ENCODE data around the gene ITIH4.

ITIH4 gene

DNA sequence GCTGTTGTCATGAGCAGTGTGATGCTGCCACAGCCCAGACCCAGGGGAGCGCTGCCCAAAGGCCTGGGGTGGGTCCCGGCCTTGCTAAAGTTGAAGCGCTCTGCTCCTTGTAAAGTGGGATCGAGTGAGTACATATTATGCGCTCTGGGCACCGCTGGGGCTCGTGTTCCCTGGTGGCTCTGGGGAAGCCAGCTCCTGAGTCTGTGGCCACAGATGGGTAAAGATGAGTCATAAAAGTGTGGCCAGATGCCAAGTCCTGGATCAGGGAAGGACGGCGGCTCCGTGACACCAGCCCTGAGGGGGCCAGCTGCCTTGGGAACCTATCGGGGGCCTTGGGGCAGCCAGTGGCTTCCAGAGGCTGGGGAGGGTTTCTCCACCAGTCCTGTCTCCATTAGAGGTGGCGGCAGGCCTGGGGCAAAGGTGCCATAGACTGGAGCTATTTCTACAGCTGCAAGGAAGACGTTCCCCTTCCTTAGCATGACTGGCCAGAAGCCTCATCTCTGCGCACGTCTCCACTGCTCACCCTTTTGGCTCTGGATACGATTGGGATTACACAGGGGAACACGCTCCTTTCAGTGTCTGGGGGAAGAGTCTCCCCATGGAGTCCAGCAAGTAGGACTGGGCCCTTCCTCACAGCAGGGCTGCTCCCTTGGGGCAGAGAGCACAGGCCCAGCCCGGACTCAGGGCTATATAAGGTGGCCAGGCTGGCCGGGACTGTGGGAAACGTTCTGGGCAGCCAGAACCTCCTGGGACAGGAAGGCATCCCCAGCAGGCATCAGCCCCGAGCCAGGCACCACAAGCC lies 1.2 kb upstream of the ITIH4 start:
- DNase-seq = peak in 3 of 14 donors; percentile 4 to 34 (median 14)

DNA sequence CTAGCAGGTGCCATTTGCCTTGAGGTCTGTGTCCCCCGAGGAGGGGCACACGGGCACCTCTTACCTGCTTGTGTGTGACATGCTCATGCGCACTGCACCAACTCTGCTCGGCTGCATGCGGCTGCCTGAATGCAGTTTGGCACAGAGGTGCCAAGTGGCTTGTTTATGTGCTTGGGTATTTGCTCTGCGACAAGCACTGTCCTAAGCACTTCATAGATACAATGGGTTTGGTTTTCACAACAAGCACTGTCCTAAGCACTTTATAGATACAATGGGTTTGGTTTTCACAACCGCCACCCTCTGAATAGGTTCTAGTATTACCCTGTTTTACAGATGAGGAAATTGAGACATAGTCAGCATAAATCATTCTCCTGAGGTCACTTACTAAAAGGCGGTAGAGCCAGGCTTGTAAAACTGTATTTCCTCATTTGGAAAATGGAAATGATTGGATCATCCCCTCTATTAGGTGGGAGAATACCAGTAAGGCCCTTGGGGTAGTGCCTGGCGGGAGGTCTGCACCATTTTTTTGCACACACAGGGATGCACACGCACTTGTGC lies 487 bp downstream of the ITIH4 start:
- DNase-seq = no peak

DNA sequence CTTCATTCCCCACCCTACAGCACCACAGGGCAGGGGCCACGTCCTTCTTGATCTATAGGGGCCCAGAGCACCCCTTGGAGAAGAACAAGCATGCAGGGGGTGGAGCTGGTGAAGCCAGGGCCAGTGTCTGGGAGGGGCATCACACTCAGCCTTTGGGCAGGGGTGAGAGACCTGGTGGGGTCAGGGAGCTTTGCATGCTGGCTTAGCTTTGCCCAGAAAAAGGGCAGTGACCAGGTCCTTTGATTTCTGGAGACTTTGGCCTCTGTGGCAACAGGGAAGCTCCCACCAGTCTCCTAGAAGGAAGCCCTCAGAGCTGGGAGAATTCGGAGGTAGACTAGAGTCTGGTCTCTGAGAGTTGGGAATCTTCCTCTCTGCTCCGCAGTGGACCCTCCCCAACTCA lies 990 bp downstream of the ITIH4 start:
- no peak for DNase-seq

DNA sequence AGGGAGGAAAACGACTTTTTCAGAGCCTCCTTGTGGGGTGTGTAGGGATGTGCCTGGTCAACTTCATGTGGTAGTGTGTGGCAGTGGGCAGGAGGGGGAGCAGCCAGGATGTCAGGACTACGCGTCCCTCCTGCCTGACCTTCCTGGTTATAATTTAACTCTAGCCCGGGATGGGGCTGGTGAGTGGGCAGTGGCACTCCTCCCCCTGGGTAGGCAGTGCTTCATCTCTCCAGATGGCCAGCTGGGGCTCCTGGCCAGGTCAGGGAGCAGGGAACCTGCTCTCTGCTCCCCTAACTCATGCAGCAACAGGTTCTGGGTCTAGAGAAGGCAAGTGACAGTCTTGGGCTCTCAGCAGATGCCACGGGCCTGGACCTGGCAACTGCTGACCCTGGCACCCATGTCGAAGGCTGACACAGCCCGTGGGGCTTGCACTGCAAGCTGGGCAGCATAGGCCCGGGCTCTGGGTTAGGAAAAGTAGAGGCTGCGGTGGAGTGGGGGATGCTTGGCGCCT lies 2.6 kb downstream of the ITIH4 start:
- DNase-seq = no peak

DNA sequence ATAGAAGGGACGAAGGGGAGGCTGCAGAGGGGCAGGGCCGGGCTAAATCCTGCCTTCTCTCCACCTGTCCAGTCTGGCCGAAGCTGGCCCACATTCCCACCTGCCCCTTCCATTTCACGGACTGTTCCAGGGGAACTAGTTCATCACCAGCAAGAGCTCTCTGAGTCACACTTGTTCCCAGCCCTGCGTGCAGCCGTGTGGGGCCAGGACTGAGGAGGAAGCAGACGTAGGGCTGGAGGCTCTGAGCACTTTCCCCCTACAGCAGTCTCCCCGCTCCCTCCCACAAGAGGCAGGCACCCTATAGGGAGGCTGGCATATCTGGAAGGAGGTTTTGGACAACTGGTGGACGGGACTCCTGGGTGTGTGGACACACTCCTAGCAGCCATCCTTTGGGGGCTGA lies 3.0 kb downstream of the ITIH4 start:
- no peak for DNase-seq

DNA sequence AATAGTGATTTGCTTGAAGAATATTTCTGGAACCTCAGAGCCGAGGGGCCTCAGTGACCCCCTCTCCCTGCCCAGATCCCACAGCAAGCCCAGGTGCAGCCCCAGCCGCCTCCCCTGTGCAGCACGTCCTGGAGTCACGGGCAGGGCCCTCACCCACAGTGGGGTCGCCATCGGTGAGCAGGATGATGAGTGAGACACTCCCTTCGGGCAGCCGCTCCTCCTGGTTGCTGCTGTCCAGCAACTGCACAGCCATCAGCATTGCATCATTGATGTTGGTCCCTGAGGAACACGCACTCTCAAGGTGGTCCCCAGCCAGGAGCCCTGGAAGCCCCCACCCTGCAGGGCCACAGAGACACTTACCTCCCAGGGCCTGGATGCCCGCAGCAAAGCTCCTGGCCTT lies 6.4 kb downstream of the ITIH4 start:
- no peak for DNase-seq

DNA sequence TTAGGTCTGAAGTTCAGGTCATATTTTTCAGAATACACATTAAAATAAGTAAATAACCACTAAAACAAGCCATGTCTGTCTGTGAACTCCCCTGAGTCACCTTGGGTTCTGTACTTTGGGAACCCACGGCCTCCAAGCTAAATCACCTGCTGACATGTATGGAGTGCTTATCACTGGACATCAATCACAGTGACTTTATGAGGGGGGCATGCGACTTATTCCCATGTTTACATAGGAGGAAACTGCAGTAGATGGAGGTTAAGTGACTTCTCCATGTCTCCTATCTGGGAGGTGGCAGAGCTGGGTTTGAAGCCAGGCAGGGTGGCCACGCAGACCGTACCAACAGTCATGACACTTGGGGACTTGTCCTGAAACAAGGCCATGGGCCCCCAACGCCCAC lies 8.1 kb downstream of the ITIH4 start:
- no peak for DNase-seq

DNA sequence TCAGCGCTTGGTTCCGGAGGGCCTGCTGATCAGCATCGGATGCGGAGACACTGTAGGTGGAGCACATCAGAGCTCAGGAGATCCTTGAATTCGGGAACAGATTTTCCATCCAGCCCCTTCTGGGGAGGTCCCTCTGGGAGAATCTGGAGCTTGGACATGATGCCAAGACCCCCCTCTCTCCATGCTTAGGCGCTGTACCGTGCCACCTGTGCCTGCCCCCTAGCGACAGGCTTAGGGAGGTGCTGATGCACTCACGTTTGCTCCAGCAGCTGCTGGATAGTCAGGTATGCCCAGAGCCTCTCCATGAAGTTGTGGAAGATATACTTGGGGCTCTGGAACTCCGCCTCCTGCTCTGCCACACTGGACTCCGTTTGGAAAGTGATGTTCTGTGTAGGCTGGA lies 9.7 kb downstream of the ITIH4 start:
- no peak for DNase-seq

DNA sequence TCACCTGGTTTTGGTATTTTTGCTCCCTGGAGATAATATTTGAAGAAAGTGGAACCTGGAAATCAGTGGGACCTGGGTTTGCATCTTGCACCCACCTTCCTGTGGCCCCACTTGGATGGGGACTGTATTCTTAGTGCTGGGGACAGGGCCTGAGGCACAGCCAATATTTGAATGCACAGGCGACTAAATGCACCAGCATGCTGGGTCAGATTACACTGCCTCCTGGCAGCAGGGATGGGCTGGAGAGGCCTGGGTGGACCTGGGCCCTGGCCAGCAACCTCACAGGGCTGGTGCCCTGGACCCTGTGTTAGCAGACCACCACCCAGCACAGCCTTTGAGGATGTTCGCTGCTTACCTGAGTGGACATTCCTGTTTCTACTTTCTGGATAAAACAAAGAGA lies 10.5 kb downstream of the ITIH4 start:
- no peak for DNase-seq

DNA sequence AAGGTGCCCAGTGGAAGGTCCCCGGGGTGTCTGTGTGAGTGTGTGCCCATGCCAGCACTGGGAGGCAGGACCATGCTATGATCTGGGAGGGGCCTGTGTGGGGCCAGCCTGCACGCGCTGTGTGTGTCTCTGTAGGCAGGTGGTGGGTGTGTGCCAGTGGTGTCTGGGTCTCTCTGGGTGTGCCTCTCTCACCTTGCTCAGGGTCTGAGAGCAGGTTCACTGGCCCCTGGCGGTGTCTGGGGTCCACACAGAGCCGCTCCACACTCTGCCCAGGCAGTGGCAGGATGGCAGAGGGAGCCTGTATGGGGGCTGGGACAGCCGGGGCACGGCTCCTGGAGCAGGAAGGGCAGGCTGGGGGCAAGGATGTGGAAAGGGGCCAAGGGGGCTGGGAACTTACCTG lies 12.6 kb downstream of the ITIH4 start:
- no peak for DNase-seq

DNA sequence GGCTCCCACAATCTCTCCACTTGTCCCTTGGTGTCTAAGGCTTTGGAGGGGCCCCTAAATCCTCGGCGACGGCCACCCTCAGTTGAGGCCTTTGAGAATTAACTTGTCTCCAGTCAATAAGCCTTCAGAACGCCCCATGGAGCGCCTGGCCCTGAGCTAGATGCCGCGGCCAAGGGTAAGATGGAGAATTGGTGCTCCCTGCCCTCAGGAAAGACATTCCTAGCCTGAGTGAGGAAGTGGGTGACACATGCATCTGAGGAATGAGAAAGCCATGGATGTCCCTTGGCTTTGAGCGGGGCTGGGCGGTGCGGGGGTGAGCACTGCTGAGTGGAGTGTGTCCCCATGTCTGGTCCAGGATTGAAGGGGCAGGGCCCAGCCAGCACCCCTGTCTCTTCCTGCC lies 13.3 kb downstream of the ITIH4 start:
- DNase-seq = no peak

DNA sequence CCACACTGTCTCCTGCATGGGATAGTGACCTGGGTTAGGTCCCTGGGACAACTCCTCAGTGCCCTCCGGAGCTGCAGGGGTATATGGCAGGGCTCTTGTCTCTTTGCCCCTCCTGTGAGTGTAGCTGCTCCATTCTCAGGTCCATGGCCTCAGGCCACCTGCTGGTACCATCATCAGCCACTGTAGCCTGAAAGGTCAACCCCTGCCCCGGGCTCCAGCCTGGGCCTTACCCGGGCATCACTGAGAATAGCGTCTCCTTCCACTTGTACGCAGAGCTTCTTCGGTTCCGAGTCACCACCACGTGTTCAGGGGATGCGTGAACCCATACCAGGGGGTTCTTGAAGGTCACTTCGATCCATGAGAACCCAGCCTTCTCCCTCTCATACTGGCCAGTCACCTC lies 13.8 kb downstream of the ITIH4 start:
- no peak for DNase-seq

DNA sequence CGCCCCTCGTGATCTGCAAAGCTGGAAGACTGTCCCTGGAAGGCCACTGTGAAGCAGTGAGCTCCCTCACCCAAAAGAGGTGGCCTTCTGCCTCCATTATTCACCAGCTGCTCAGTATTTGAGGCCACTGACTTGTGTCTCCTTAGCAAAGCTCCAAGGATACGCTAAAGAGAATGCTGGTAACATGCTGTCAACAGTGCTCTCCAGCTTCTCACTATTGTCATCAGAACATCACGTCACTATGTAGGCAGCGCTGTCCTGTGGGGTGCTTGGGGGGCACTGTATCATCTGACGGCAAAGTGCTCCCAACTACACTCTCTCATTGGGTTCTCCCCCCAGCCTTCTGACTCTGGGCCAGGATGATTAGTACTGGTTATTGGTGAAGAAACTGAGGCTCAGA lies 14.3 kb downstream of the ITIH4 start:
- DNase-seq = no peak

DNA sequence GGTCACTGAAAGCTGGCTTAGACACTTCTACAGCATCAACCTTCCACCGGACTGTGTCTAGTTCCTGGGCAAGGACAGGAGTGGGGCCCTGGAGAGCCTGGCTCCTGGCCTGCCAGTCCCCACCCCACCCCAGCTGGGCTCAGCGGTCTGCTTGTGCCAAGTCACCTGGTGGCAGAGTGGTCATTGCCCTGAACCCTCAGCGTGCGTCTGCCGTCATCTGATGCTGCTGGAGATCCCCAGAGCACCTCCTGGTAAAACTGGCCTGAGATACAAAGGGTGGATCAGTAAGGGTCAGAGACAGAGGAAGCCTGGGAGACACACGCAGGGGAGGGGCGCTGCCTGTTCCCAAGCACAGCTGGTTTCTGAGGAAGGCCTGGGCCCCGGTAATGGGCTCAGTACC lies 16.7 kb downstream of the ITIH4 start:
- no peak for DNase-seq

DNA sequence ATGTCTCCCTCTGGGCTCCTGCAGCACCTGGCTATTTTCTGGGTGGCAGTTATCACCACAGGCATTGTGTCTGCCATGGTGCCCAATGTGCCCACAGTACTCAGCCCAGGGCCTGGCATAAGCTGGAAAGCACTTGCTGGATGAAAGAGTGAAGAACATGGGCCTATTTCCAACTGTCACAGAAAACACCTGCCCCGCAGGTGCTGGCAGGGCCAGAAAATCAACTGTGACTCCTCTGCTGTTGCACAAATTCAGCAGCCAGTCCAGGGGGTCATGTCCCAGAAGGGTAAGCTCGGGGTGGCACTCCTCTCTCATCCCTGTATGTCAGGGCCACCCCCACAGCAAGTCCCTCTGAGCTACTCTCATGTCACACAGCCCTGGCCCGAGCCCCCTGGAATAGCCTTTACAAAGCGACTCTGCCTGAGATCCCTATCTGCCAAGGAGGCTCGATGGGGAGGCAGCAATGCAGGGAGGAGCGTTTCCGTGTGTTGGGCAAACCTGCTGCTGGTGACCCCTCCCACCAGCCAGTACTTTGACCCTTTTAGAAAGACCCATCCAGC lies 18.9 kb downstream of the ITIH4 start:
- DNase-seq = peak in 1 of 14 donors; percentile 47

DNA sequence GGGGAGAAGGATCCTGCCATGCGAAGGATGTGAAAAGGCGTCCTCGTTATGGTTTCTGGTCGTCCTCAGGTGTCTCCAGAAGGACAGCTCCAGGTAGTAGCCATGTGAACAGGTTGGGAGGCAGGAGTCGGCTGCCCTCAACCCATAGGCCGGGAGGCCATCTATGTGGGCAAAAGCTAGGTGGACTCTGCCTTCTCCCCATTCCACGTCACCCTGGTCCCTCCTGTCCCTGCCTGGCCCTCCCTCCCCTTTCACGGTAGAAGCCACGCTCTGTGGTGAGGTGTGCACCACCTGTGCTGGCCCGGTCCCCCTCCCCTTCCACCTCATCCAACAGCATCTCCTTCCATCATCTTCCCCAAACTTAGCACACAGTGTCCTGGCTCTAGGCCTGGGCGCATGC lies 19.5 kb downstream of the ITIH4 start:
- no peak for DNase-seq

DNA sequence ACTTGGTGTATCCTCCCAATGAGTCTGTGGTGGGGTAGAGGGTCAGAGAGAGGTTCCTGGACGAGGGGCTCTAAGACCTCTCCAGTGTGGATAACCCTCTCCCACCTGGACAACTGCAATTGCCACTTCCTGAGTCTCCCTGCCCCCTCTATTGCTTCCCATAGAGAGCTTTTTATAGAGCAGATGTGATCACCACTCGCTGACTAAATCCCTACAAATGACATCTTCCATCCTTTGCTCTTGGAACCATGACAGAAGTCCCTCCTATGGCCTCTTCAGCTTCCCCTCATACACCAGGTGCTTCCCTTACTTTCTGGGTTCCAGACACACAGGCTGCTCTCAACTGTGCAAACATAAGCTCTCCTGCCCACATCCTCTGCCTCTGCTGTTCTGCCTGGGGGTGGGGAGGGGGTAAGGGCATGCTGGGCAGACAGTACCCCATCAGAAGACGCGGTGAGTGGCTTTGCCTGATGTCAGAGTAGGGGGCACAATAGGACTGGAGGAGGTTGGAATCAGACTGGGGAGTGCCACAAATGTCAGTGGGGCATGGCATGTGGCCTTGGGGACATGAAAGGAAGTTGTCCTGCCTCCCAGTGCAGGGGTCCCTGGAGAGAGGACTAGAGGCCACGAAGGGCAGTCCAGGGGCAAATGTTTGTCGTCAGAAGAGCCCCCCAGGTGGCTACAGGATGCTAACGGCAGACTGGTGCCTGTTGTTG lies 20.7 kb downstream of the ITIH4 start:
- DNase-seq = no peak

DNA sequence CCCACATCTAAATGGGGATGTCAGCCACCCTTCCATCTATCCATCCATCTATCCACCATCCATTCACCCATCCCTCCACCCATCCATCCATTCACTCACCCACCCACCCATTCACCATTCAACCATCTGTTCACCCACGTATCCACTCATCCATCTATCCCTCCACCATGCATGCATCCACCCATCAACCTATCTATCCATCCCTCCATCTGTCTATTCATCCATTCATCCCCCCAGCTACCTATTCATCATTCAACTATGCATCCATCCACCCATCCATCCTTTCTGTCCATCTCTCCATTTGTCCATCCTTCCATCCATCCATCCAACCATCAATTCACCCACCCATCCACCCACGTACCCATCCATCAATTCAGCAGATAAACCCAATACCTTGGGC lies 21.3 kb downstream of the ITIH4 start:
- no peak for DNase-seq

DNA sequence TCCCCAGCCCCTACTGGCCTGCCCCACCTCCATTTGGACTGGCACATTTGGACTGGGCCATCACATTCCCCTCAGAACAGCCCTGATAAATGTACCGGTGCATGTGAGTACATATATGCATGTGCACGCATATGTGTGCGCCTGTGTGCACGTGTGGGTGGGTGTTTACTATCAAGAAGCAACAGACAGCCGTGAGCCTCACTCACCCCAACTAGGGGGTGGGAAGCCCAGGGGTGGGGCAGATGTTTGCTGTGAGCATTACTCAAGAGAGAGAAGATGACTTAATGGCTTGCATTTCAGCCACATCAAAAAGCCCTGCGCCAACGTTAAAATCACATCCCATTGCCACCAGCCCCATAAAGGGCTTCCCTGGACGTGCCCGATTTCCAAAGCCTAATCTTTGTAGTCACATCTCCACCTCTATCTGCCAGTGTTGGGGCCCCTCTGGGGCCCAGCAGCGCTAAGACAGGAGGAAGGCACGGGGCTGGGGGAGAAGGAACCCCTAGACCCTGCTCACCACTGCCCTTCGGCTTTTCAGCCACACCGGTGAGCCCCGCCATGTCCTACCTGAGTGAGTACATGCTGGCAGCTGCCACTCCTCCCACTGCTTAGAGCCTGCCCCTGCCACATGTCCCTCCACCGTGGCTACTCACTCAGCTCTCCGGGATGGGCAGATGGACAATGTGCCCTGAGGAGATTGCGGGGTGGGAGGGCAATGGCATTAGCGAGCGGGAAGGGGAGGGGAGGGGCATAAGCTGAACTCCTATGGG lies 25.0 kb downstream of the ITIH4 start:
- DNase-seq = no peak

DNA sequence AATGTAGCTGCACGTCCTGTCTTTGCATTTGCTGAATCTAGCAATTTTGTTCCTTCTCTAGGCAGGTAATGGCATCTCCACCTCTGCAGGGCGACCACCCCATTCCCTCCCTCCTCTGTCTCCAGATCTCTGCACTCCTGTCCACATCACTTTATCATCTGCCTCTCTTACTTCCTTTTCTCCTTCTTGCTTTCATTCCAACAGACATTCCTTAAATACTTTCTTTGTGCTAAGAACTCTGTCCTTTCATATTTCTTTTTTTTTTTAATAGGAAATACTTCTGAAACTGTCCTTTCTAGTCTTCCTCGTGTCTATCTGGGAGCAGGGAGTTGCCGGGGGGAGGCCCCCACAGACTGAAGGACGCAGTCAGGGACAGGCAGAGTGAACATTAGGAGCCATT lies 28.6 kb downstream of the ITIH4 start:
- DNase-seq = no peak

DNA sequence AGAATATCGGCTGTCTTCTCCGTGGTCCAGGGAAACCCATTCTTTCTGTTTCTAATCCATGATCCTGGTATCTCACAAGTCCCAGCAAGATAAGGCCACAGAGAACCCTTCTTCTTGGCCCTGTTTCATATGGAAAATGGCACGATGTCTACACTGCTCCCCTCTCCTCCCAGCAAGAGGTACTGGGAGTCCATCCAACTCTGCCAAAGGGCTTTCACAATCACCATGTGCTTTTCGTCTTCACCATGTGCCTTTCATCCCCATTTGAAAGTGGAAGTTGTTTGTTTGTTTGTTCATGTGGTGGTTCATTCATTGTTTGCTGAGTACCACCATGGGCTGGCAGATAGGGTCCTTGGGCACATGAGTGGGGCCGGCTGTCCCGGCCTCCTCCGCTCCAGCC lies 30.4 kb downstream of the ITIH4 start:
- no peak for DNase-seq

DNA sequence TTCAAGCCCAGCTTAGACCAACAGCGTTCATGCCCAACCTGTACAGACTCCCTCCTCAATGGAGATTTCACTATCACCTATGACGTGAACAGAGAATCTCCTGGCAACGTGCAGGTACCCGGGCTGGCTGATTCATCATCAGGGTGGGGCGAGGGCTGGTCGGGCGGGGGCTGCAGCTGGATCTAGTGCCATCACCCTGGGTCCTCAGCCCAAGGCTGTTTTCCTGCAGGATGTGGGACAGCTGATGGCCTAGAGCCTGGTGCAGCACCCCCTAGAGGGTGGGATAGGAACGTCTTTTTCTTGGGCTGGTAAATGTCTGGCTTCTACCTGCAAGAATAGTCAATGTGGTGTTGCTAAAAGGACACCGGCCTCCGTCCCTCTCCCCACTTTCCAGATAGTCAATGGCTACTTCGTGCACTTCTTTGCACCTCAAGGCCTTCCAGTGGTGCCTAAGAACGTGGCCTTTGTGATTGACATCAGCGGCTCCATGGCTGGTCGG lies 31.4 kb downstream of the ITIH4 start:
- no peak for DNase-seq
